GM06990 (cell line): ENCODE results near the gene CYP4F12.
"Not testable (repeated sequence)": the region's sequence is repeated elsewhere in the genome, so short reads cannot be mapped to it uniquely, and the experiment has no call there.

Experiments used
- DNase-seq: peaks from one replicate; pipeline ENCODE4 v3.0.0-alpha.2; 2011; ENCODE audit not compliant: insufficient read length; ENCODE audit errors: extremely low read depth
- H3K27me3 ChIP-seq: replicated peaks from 2 replicates; pipeline ENCODE4 v1.6.0; 2011; ENCODE audit warnings: low read length; ENCODE audit not compliant: control insufficient read depth, insufficient read depth
- H3K36me3 ChIP-seq: 2 replicates; pipeline ENCODE4 v1.5.1; 2011; ENCODE audit warnings: low read length; ENCODE audit not compliant: control insufficient read depth, insufficient read depth
- H3K4me3 ChIP-seq: replicated peaks from 2 replicates; pipeline ENCODE4 v1.5.1; 2011; ENCODE audit warnings: low read depth, mild to moderate bottlenecking, control low read depth, low read length
- CTCF ChIP-seq: IDR thresholded peaks from 2 replicates; pipeline ENCODE4 v1.5.1; 2011; ENCODE audit warnings: low read length, control low read depth, mild to moderate bottlenecking, inconsistent platforms; ENCODE audit not compliant: insufficient read depth, poor library complexity, severe bottlenecking

CYP4F12 gene

GRCh38 chr19:15644066-15644741 lies 28.7 kb upstream of the CYP4F12 start:
- no peak for DNase-seq
- TF ChIP-seq CTCF: no peak
- Histone ChIP-seq H3K27me3 (no peaks in the 10 kb centered on the region), H3K4me3 (no peak overlapping the region), H3K36me3 (no peaks in the 10 kb centered on the region)

- TF ChIP-seq CTCF: no peak
- no peaks in the 10 kb centered on the region for H3K36me3 ChIP-seq
- no peak for DNase-seq
- H3K4me3 ChIP-seq: no peak overlapping the region
- no peaks in the 10 kb centered on the region for H3K27me3 ChIP-seq
These were observed 28.1 kb upstream of the CYP4F12 start for GRCh38 chr19:15644816-15645215.

GRCh38 chr19:15649526-15649925 lies 23.4 kb upstream of the CYP4F12 start:
- Histone ChIP-seq H3K36me3 (no peaks in the 10 kb centered on the region), H3K4me3 (no peak overlapping the region), H3K27me3 (no peaks in the 10 kb centered on the region)
- DNase-seq: no peak
- no peak for TF ChIP-seq CTCF

- H3K27me3 ChIP-seq, DNase-seq, H3K36me3 ChIP-seq: not testable (repeated sequence)
These were observed 22.8 kb upstream of the CYP4F12 start for GRCh38 chr19:15650123-15650522.

GRCh38 chr19:15651791-15652190 lies 21.1 kb upstream of the CYP4F12 start:
- Histone ChIP-seq H3K27me3 (no peaks in the 10 kb centered on the region), H3K4me3 (no peak overlapping the region), H3K36me3 (no peaks in the 10 kb centered on the region)
- no peak for DNase-seq
- no peak for TF ChIP-seq CTCF

More at GRCh38 chr19:15650123-15650522, 22.8 kb upstream of the CYP4F12 start:
- not testable (repeated sequence) for H3K4me3 ChIP-seq

GRCh38 chr19:15652559-15653278 lies 20.2 kb upstream of the CYP4F12 start:
- no peak for DNase-seq
- no peak for TF ChIP-seq CTCF
- no peaks in the 10 kb centered on the region for H3K36me3 ChIP-seq
- no peaks in the 10 kb centered on the region for H3K27me3 ChIP-seq
- no peak overlapping the region for H3K4me3 ChIP-seq
